ENCODE measurements around the gene MPPED1. TPM values are rescaled to one million over a fixed set of nuclear protein-coding genes. Genes with fewer than 3 reads are reported as not detected.

The MPPED1 gene
- total RNA-seq, 1 donor = not detected

- TF ChIP-seq CTCF (IDR thresholded peaks at IDR 0.05; ENCODE audit: insufficient read depth, low read length) = no peak
- DNase-seq (ENCODE audit: low read depth) = no peak
- H3K4me3 ChIP-seq (ENCODE audit: low read depth, low read length) = no peak overlapping the region
Measured at GRCh38 chr22:43446037-43446803, 34.4 kb downstream of the MPPED1 start.

GRCh38 chr22:43446916-43447315 is 35.1 kb downstream of the MPPED1 start:
- no peak overlapping the region for H3K4me3 ChIP-seq (ENCODE audit: low read depth, low read length)
- no peak for TF ChIP-seq CTCF (IDR thresholded peaks at IDR 0.05; ENCODE audit: insufficient read depth, low read length)
- DNase-seq (ENCODE audit: low read depth) = no peak

- DNase-seq (ENCODE audit: low read depth) = no peak
- H3K4me3 ChIP-seq (ENCODE audit: low read depth, low read length) = no peak overlapping the region
- no peak for TF ChIP-seq CTCF (IDR thresholded peaks at IDR 0.05; ENCODE audit: insufficient read depth, low read length)
Measured at GRCh38 chr22:43447380-43447779, 35.6 kb downstream of the MPPED1 start.

- no peak for DNase-seq (ENCODE audit: low read depth)
- no peak overlapping the region for H3K4me3 ChIP-seq (ENCODE audit: low read depth, low read length)
- TF ChIP-seq CTCF (IDR thresholded peaks at IDR 0.05; ENCODE audit: insufficient read depth, low read length) = no peak
Measured at GRCh38 chr22:43448048-43448447, 36.2 kb downstream of the MPPED1 start.

GRCh38 chr22:43449205-43449830 is 37.5 kb downstream of the MPPED1 start:
- no peak for DNase-seq (ENCODE audit: low read depth)
- TF ChIP-seq CTCF (IDR thresholded peaks at IDR 0.05; ENCODE audit: insufficient read depth, low read length) = no peak

GRCh38 chr22:43449831-43450225 is 38.0 kb downstream of the MPPED1 start:
- no peak for DNase-seq (ENCODE audit: low read depth)
- no peak for TF ChIP-seq CTCF (IDR thresholded peaks at IDR 0.05; ENCODE audit: insufficient read depth, low read length)
- no peak overlapping the region for H3K4me3 ChIP-seq (ENCODE audit: low read depth, low read length)

More at GRCh38 chr22:43449205-43449830, 37.5 kb downstream of the MPPED1 start:
- H3K4me3 ChIP-seq (ENCODE audit: low read depth, low read length) = no peak overlapping the region

Measured in fibroblast of the aortic adventitia (primary cell).